PC-3 (cell line): ENCODE measurements around the gene AGBL1. TPM values are rescaled to one million over a fixed set of nuclear protein-coding genes. Genes with fewer than 3 reads are reported as not detected.

Experiments used
- ATAC-seq: fragments of 200-7000 bp; cut with Tn5 transposase; 2 replicates; pipeline ENCODE4 v1.9.1; 2020; ENCODE audit warnings: mild to moderate bottlenecking, moderate library complexity
- BruUV-seq: library from RNA; stranded (reverse); fragments of 400-500 nt; replicated peaks from 2 replicates; lab custom pipeline; 2021; lab: Mats Ljungman, UMichigan
- CTCF ChIA-PET: fragments of 300-600 bp; sonication (Branson Sonifier 250); formaldehyde crosslinking; loops from one replicate; lab custom pipeline; 2022; ENCODE audit warnings: antibody characterized with exemption; lab: Charles Lee
- POLR2A ChIA-PET: fragments of 300-600 bp; sonication (Branson Sonifier 250); formaldehyde crosslinking; loops from one replicate; lab custom pipeline; 2022; ENCODE audit warnings: antibody characterized with exemption; ENCODE audit not compliant: unreplicated experiment; lab: Charles Lee
- DNase-seq: peaks from one replicate; pipeline ENCODE4 v3.0.0-alpha.2; 2015
- H2AFZ ChIP-seq: fragments of 300-600 bp; sonication (generic); 2 replicates; pipeline ENCODE4 v1.6.0; 2016; ENCODE audit warnings: antibody characterized with exemption, low read length
- H3F3A ChIP-seq: fragments of 300-600 bp; sonication (generic); one replicate; pipeline ENCODE4 v1.6.0; 2017; ENCODE audit warnings: antibody characterized with exemption, low read length, control low read depth, mild to moderate bottlenecking; ENCODE audit not compliant: unreplicated experiment
- H3K27ac ChIP-seq: fragments of 300-600 bp; sonication (generic); 2 replicates; pipeline ENCODE4 v1.5.1; 2016; ENCODE audit warnings: mild to moderate bottlenecking, low read length
- H3K27me3 ChIP-seq: fragments of 300-600 bp; sonication (generic); 2 replicates; pipeline ENCODE4 v1.6.1; 2016; ENCODE audit warnings: low read length, mixed read lengths
- H3K36me3 ChIP-seq: fragments of 300-600 bp; sonication (generic); 2 replicates; pipeline ENCODE4 v1.6.1; 2016; ENCODE audit warnings: low read depth, mixed run types, low read length, mixed read lengths
- H3K4me1 ChIP-seq: fragments of 300-600 bp; sonication (generic); 2 replicates; pipeline ENCODE4 v1.5.1; 2016; ENCODE audit warnings: low read length; ENCODE audit not compliant: insufficient read depth
- H3K4me2 ChIP-seq: fragments of 300-600 bp; sonication (generic); 2 replicates; pipeline ENCODE4 v1.6.0; 2016; ENCODE audit warnings: low read length
- H3K4me3 ChIP-seq: fragments of 300-600 bp; sonication (generic); 2 replicates; pipeline ENCODE4 v1.5.1; 2016; ENCODE audit warnings: mild to moderate bottlenecking, low read length, mixed read lengths
- H3K79me2 ChIP-seq: fragments of 300-600 bp; sonication (generic); 2 replicates; pipeline ENCODE4 v1.6.1; 2017; ENCODE audit warnings: low read length, mixed read lengths
- H3K9ac ChIP-seq: fragments of 300-600 bp; sonication (generic); 2 replicates; pipeline ENCODE4 v1.6.0; 2016; ENCODE audit warnings: mild to moderate bottlenecking, low read length
- H3K9me2 ChIP-seq: fragments of 300-600 bp; sonication (generic); replicated peaks from 2 replicates; pipeline ENCODE4 v1.6.1; 2016; ENCODE audit warnings: mixed run types, low read length, mixed read lengths
- H3K9me3 ChIP-seq: fragments of 300-600 bp; sonication (generic); 2 replicates; pipeline ENCODE4 v1.6.1; 2016; ENCODE audit warnings: low read length, mixed read lengths
- H4K20me1 ChIP-seq: fragments of 300-600 bp; sonication (generic); 2 replicates; pipeline ENCODE4 v1.6.1; 2016; ENCODE audit warnings: low read length, mixed read lengths
- EZH2 ChIP-seq: fragments of 300-600 bp; sonication (generic); IDR thresholded peaks from one replicate; pipeline ENCODE4 v1.6.1; 2017; ENCODE audit warnings: antibody characterized with exemption, mild to moderate bottlenecking, low read length; ENCODE audit not compliant: unreplicated experiment
- EZH2phosphoT487 ChIP-seq: fragments of 300-600 bp; sonication (generic); IDR thresholded peaks from 2 replicates; pipeline ENCODE4 v1.6.1; 2018; ENCODE audit warnings: mild to moderate bottlenecking, antibody characterized with exemption, low read length, borderline replicate concordance
- intact Hi-C: fragments of 100-400 bp; cut with micrococcal nuclease; formaldehyde crosslinking; loops from 2 replicates; pipeline ENCODE4 v1.9.0; 2023
- total RNA-seq: library from RNA; depleted of rRNA; stranded (reverse); fragments of >200 nt; gene quantifications from 2 replicates; pipeline ENCODE4 v1.2.3, GENCODE V29; 2014
- TF ChIP-seq, protein P1 (sequence below): fragments of 300-600 bp; sonication (generic); conservative IDR thresholded peaks from 2 replicates; pipeline ENCODE4 v1.5.1; 2017; ENCODE audit warnings: antibody characterized with exemption, low read depth, mild to moderate bottlenecking, low read length

AGBL1 gene
- total RNA-seq, 1 experiment from 2014 or later: not detected

DNA sequence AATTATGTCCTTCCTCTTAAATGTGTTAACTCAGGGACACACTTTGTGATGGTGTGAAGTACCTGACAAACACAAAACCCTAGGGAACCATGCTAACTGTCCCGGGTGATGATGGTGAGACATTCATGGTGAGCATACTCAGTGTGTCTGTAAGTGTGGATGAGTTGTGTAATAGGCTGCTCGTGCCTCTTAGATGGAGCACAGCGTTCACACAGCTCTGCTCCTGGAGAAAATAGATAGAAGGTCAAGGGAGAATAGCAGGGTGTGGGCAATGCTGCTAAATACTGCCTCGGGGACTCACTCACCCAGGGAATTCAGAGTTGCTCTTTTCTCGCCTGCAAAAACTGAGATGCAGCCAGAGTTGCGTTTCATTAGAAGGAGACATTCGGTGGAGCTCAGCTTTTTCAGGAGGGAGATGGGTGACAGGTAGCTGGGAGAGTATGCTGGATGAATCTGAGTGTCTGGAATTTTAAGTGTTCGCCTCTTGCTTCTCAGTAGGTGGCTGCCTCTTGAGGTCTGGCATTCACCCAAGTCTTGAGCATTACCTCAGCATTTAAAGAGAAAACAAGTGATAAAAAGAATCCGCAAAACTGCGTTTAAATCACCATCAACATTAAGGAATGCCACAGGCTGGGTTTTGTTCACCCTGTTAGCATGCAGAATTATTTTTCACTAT, 813.2 kb downstream of the AGBL1 start:
- BruUV-seq: no TSS peak
- ATAC-seq: no peak

DNA sequence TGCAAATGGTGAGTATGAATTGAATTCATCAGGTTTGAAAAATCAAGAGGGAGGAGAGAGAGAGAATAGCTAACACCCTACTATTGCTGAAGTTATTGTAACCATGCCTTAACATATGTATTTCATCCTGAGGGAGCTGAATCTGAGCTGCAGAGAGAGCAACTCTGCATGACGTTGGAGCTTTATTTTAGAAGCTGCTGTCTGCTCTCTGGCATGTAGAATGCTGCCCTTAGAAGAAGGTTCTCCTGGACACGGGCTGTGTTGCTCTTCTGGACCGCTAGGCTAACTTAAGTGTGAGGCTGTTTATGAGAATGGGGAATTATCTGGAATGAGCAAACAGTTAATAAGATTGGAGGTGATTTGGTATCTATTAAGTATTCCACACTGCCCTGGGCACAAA, 814.6 kb downstream of the AGBL1 start:
- ChIA-PET CTCF (no interaction called here), POLR2A (no interaction called here)
- no peak overlapping the region for H3K9ac ChIP-seq
- DNase-seq (no peak), ATAC-seq (no peak)
- no peak overlapping the region for H3K4me2 ChIP-seq
- no peak overlapping the region for H3K4me3 ChIP-seq
- intact Hi-C loops: no loop called here
- no peaks in the 10 kb centered on the region for H3K27me3 ChIP-seq
- no peak overlapping the region for H3K27ac ChIP-seq
- no peaks in the 10 kb centered on the region for H3K9me3 ChIP-seq
- no peaks in the 10 kb centered on the region for H3F3A ChIP-seq
- BruUV-seq: no TSS peak
- H3K4me1 ChIP-seq: no peaks in the 10 kb centered on the region
- H2AFZ ChIP-seq: no peak overlapping the region
- no peaks in the 10 kb centered on the region for H3K79me2 ChIP-seq
- no peak for TF ChIP-seq EZH2phosphoT487
- TF ChIP-seq, protein P1, sequence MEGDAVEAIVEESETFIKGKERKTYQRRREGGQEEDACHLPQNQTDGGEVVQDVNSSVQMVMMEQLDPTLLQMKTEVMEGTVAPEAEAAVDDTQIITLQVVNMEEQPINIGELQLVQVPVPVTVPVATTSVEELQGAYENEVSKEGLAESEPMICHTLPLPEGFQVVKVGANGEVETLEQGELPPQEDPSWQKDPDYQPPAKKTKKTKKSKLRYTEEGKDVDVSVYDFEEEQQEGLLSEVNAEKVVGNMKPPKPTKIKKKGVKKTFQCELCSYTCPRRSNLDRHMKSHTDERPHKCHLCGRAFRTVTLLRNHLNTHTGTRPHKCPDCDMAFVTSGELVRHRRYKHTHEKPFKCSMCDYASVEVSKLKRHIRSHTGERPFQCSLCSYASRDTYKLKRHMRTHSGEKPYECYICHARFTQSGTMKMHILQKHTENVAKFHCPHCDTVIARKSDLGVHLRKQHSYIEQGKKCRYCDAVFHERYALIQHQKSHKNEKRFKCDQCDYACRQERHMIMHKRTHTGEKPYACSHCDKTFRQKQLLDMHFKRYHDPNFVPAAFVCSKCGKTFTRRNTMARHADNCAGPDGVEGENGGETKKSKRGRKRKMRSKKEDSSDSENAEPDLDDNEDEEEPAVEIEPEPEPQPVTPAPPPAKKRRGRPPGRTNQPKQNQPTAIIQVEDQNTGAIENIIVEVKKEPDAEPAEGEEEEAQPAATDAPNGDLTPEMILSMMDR: no peak
- TF ChIP-seq EZH2: no peak
- no peaks in the 10 kb centered on the region for H3K9me2 ChIP-seq
- H4K20me1 ChIP-seq: no peaks in the 10 kb centered on the region
- H3K36me3 ChIP-seq: no peaks in the 10 kb centered on the region

More for the DNA sequence above, 813.2 kb downstream of the AGBL1 start:
- no peaks in the 10 kb centered on the region for H3K27me3 ChIP-seq
- no peaks in the 10 kb centered on the region for H3F3A ChIP-seq
- H3K4me2 ChIP-seq: no peak overlapping the region
- no peaks in the 10 kb centered on the region for H4K20me1 ChIP-seq
- TF ChIP-seq EZH2phosphoT487 (no peak), EZH2 (no peak)
- TF ChIP-seq, protein P1: no peak
- H2AFZ ChIP-seq: no peak overlapping the region
- DNase-seq: peak; percentile 32
- H3K9me3 ChIP-seq: no peaks in the 10 kb centered on the region
- H3K36me3 ChIP-seq: no peaks in the 10 kb centered on the region
- no peak overlapping the region for H3K9ac ChIP-seq
- CTCF ChIA-PET: no interaction called here
- no peaks in the 10 kb centered on the region for H3K4me1 ChIP-seq
- POLR2A ChIA-PET: no interaction called here
- no peak overlapping the region for H3K27ac ChIP-seq
- H3K4me3 ChIP-seq: no peak overlapping the region
- no peaks in the 10 kb centered on the region for H3K9me2 ChIP-seq
- no peaks in the 10 kb centered on the region for H3K79me2 ChIP-seq
- intact Hi-C loops: no loop called here

DNA sequence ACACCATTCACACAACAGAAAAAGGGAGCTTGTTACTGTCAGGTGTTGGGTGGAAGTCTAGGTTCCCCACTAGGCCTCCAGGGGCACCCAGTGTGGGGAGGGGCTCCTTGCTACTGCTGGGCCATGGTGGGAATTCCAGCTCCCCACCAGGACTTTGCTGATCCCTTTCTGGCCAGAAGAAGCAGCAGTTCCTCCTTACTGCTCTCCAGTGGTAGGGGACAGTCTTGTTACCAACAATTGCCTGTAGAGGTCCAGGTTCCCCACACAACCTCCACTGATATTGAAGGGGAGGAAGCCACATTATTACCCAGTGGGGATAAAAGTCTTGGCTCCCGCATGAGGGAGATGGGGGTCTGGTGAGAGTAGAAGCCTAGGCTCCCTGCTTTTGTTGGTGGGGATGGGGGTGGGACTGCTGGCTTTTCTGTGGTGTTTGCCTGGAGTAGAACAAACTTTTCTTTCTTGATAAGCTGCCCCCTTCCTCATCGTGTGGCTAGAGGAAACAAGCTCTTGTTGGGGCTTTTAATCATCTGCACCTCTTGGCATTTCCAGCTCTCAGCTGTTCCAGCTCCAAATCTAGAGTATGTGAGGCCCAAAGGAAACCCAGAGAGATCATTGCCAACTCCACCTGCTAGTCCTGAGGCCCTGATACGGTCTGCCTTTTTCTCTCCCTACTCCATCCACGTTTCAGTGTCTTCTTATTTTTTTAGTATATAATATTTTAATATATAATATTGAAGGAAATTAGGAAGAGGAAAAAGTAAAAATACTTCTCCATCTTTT, 824.2 kb downstream of the AGBL1 start:
- TF ChIP-seq EZH2: no peak
- TF ChIP-seq, protein P1: no peak
- no peak for TF ChIP-seq EZH2phosphoT487
- intact Hi-C loops: no loop called here
- Histone ChIP-seq H3F3A (no peaks in the 10 kb centered on the region), H3K27ac (no peak overlapping the region), H3K4me2 (no peak overlapping the region), H3K9ac (no peak overlapping the region), H4K20me1 (no peaks in the 10 kb centered on the region), H3K27me3 (no peaks in the 10 kb centered on the region), H3K36me3 (no peaks in the 10 kb centered on the region), H3K79me2 (no peaks in the 10 kb centered on the region), H2AFZ (no peak overlapping the region), H3K9me2 (no peaks in the 10 kb centered on the region), H3K9me3 (no peaks in the 10 kb centered on the region), H3K4me1 (no peaks in the 10 kb centered on the region), H3K4me3 (no peak overlapping the region)
- ChIA-PET POLR2A (no interaction called here), CTCF (no interaction called here)
- DNase-seq: no peak
- ATAC-seq: no peak
- BruUV-seq: no TSS peak
